HG02840 (cell line): ENCODE measurements around the gene RP9.

Experiments used
- ATAC-seq: cut with Tn5 transposase; IDR thresholded peaks from one replicate; pipeline ENCODE4 v1.9.1; 2021; ENCODE audit warnings: mild to moderate bottlenecking, moderate library complexity, moderate number of reproducible peaks; ENCODE audit not compliant: unreplicated experiment, low FRiP score

RP9 gene

GRCh38 chr7:33109005-33109757 is at the start of gene RP9:
Gene RP9, minus strand, starts transcription at chr7:33109404. Its CDS starts 32 bp downstream, at chr7:33109372.
- peak; percentile 73 for ATAC-seq

- ATAC-seq, result no peak
These were observed 48.6 kb upstream of the RP9 start for GRCh38 chr7:33157781-33158180.

- no peak for ATAC-seq
These were observed 48.1 kb upstream of the RP9 start for GRCh38 chr7:33157311-33157710.

- no peak for ATAC-seq
These were observed 47.2 kb upstream of the RP9 start for GRCh38 chr7:33156441-33156840.

- no peak for ATAC-seq
These were observed 46.6 kb upstream of the RP9 start for GRCh38 chr7:33155811-33156210.

GRCh38 chr7:33152087-33152486 is 42.9 kb upstream of the RP9 start:
- no peak for ATAC-seq

GRCh38 chr7:33145156-33145555 is 36.0 kb upstream of the RP9 start:
- no peak for ATAC-seq

GRCh38 chr7:33143996-33144718 is 35.0 kb upstream of the RP9 start:
- no peak for ATAC-seq

- no peak for ATAC-seq
These were observed 33.4 kb upstream of the RP9 start for GRCh38 chr7:33142585-33142984.

- ATAC-seq, result no peak
These were observed 27.9 kb upstream of the RP9 start for GRCh38 chr7:33137103-33137502.

GRCh38 chr7:33130184-33130583 is 21.0 kb upstream of the RP9 start:
- ATAC-seq, result no peak

- no peak for ATAC-seq
These were observed 20.6 kb upstream of the RP9 start for GRCh38 chr7:33129806-33130153.

- ATAC-seq, result peak; percentile 100
These were observed 20.0 kb upstream of the RP9 start, which contains the start of gene BBS9 for GRCh38 chr7:33128990-33129805. Gene BBS9, plus strand, starts transcription at chr7:33129564. Its CDS starts 16,689 bp downstream, at chr7:33146253.

GRCh38 chr7:33128631-33128989 is 19.4 kb upstream of the RP9 start:
- ATAC-seq, result no peak

- ATAC-seq, result no peak
These were observed 17.9 kb upstream of the RP9 start for GRCh38 chr7:33127085-33127484.

GRCh38 chr7:33118383-33118782 is 9.2 kb upstream of the RP9 start:
- ATAC-seq, result no peak

GRCh38 chr7:33114976-33115375 is 5.8 kb upstream of the RP9 start:
- no peak for ATAC-seq

GRCh38 chr7:33111614-33112013 is 2.4 kb upstream of the RP9 start:
- no peak for ATAC-seq

- no peak for ATAC-seq
These were observed 594 bp upstream of the RP9 start for GRCh38 chr7:33109758-33110238.

GRCh38 chr7:33108554-33109004 is 625 bp downstream of the RP9 start:
- peak; percentile 12 for ATAC-seq
